CD4-positive, alpha-beta memory T cell (primary cell): ENCODE data around the gene FSHB. TPM values are rescaled to one million over a fixed set of nuclear protein-coding genes. Genes with fewer than 3 reads are reported as not detected.

Source experiments
- CTCF ChIA-PET: fragments of 350-600 bp; sonication (Branson Sonifier 250); formaldehyde crosslinking; loops from one replicate; lab custom pipeline; 2021; ENCODE audit warnings: inconsistent platforms; ENCODE audit not compliant: partially characterized antibody; lab: Charles Lee
- POLR2A ChIA-PET: fragments of 350-600 bp; sonication (Branson Sonifier 250); formaldehyde crosslinking; loops from one replicate; lab custom pipeline; 2021; ENCODE audit not compliant: partially characterized antibody; lab: Charles Lee
- DNase-seq, 5 donors: peaks; one replicate each; pipeline versions ENCODE4 v3.0.0 to v3.0.0-alpha.2; 2020 to 2022; ENCODE audit warnings: mixed read lengths in 1 of 5
- H3K27ac ChIP-seq: one replicate; pipeline ENCODE4 v1.7.0; 2013; ENCODE audit warnings: low read depth, low read length
- H3K27me3 ChIP-seq: 2 replicates; pipeline ENCODE4 v1.7.0; 2013; ENCODE audit warnings: mild to moderate bottlenecking, low read length, moderate library complexity; ENCODE audit not compliant: insufficient read depth
- H3K36me3 ChIP-seq: 2 replicates; pipeline ENCODE4 v1.7.0; 2013; ENCODE audit warnings: mild to moderate bottlenecking, low read length, moderate library complexity; ENCODE audit not compliant: insufficient read depth
- H3K4me1 ChIP-seq: 2 replicates; pipeline ENCODE4 v1.7.0; 2013; ENCODE audit warnings: mild to moderate bottlenecking, low read length, moderate library complexity; ENCODE audit not compliant: insufficient read depth
- H3K4me3 ChIP-seq, 2 donors: one replicate each; pipeline ENCODE4 v1.7.0; 2013; ENCODE audit warnings: low read length in 2 of 2, mild to moderate bottlenecking in 1 of 2
- H3K9me3 ChIP-seq, 2 donors: one replicate each; pipeline ENCODE4 v1.7.0; 2013; ENCODE audit warnings: low read length in 2 of 2, control low read depth in 1 of 2; ENCODE audit not compliant: control insufficient read depth in 1 of 2
- H3K27ac Mint-ChIP-seq, 7 donors: one replicate each; pipeline ENCODE4 v1.8.0; 2020 to 2021; ENCODE audit warnings: mixed read lengths in 7 of 7, mild to moderate bottlenecking in 6 of 7, inconsistent platforms in 3 of 7, moderate library complexity in 3 of 7
- H3K27me3 Mint-ChIP-seq, 2 donors: one replicate each; pipeline ENCODE4 v1.8.0; 2020 to 2021; ENCODE audit warnings: mixed read lengths in 2 of 2
- H3K36me3 Mint-ChIP-seq, 2 donors: one replicate each; pipeline ENCODE4 v1.8.0; 2020 to 2021; ENCODE audit warnings: mixed read lengths in 2 of 2, inconsistent platforms in 1 of 2, mild to moderate bottlenecking in 1 of 2
- H3K4me1 Mint-ChIP-seq, 4 donors: one replicate each; pipeline ENCODE4 v1.8.0; 2020 to 2021; ENCODE audit warnings: mixed read lengths in 4 of 4, mild to moderate bottlenecking in 1 of 4
- H3K4me3 Mint-ChIP-seq, 8 donors: one replicate each; pipeline ENCODE4 v1.8.0; 2020 to 2021; ENCODE audit warnings: mixed read lengths in 8 of 8, mild to moderate bottlenecking in 7 of 8, moderate library complexity in 6 of 8, inconsistent platforms in 3 of 8
- H3K9me3 Mint-ChIP-seq, 8 donors: one replicate each; pipeline ENCODE4 v1.8.0; 2020 to 2021; ENCODE audit warnings: mixed read lengths in 8 of 8, mild to moderate bottlenecking in 5 of 8, inconsistent platforms in 3 of 8, moderate library complexity in 1 of 8
- intact Hi-C: fragments of 100-400 bp; cut with micrococcal nuclease; formaldehyde crosslinking; loops from one replicate; pipeline ENCODE4 v1.15.1; 2023
- polyA plus RNA-seq, 2 donors: library from polyadenylated mRNA; unstranded; fragments of 300-500 nt; fragmentation: Illumina TruSeq; gene quantifications; one replicate each; pipeline ENCODE4 v1.2.3, GENCODE V29; 2021
- total RNA-seq, 2 experiments: library from RNA; stranded (reverse); gene quantifications; one replicate each; pipeline ENCODE4 v1.2.3, GENCODE V29; 2021

FSHB gene
- total and polyA plus RNA-seq, 4 experiments from 2014 or later, result not detected

- CTCF ChIA-PET, result no interaction called here
- Histone ChIP-seq H3K36me3 (no peaks in the 10 kb centered on the region), H3K27me3 (no peaks in the 10 kb centered on the region), H3K27ac (no peak overlapping the region), H3K4me1 (no peaks in the 10 kb centered on the region), H3K9me3 (no peaks in the 10 kb centered on the region), H3K4me3 (no peak overlapping the region)
- intact Hi-C loops, result no loop called here
- H3K36me3 Mint-ChIP-seq, result no peaks in the 10 kb centered on the region
- no peak for DNase-seq
- H3K4me3 Mint-ChIP-seq, result no peak overlapping the region
- H3K27me3 Mint-ChIP-seq, result peaks cover 0 to 8% of the 10 kb centered on the region in 2 donors
- no peak overlapping the region for H3K27ac Mint-ChIP-seq
- no peaks in the 10 kb centered on the region for H3K4me1 Mint-ChIP-seq
- POLR2A ChIA-PET, result no interaction called here
- peaks cover 0 to 1% (median 0%) of the 10 kb centered on the region in 8 donors for H3K9me3 Mint-ChIP-seq
These were observed 13.5 kb downstream of the FSHB start for GRCh38 chr11:30244265-30244664.

GRCh38 chr11:30245621-30246020 is 14.8 kb downstream of the FSHB start:
- no peak overlapping the region for H3K27ac Mint-ChIP-seq
- H3K4me1 Mint-ChIP-seq, result no peaks in the 10 kb centered on the region
- H3K27me3 ChIP-seq, result no peaks in the 10 kb centered on the region
- DNase-seq, result no peak
- no peak overlapping the region for H3K27ac ChIP-seq
- H3K4me3 Mint-ChIP-seq, result no peak overlapping the region
- H3K9me3 ChIP-seq, result no peaks in the 10 kb centered on the region
- POLR2A ChIA-PET, result no interaction called here
- H3K4me3 ChIP-seq, result no peak overlapping the region
- H3K36me3 ChIP-seq, result no peaks in the 10 kb centered on the region
- no peaks in the 10 kb centered on the region for H3K9me3 Mint-ChIP-seq
- intact Hi-C loops, result no loop called here
- H3K27me3 Mint-ChIP-seq, result peaks cover 0 to 4% of the 10 kb centered on the region in 2 donors
- H3K4me1 ChIP-seq, result no peaks in the 10 kb centered on the region
- no peaks in the 10 kb centered on the region for H3K36me3 Mint-ChIP-seq
- CTCF ChIA-PET, result no interaction called here

GRCh38 chr11:30254307-30255298 is 23.8 kb downstream of the FSHB start:
- no peaks in the 10 kb centered on the region for H3K36me3 Mint-ChIP-seq
- H3K27ac ChIP-seq, result no peak overlapping the region
- H3K4me1 ChIP-seq, result no peaks in the 10 kb centered on the region
- H3K9me3 ChIP-seq, result no peaks in the 10 kb centered on the region
- no peak overlapping the region for H3K4me3 Mint-ChIP-seq
- no peak overlapping the region for H3K4me3 ChIP-seq
- ChIA-PET CTCF (no interaction called here), POLR2A (no interaction called here)
- peaks cover 0 to 2% (median 0%) of the 10 kb centered on the region in 8 donors for H3K9me3 Mint-ChIP-seq
- intact Hi-C loops, result no loop called here
- H3K27me3 Mint-ChIP-seq, result peaks cover 0 to 2% of the 10 kb centered on the region in 2 donors
- H3K4me1 Mint-ChIP-seq, result peaks cover 0 to 5% (median 4%) of the 10 kb centered on the region in 4 donors
- peak overlapping the region in 1 of 7 donors; percentile 2 for H3K27ac Mint-ChIP-seq
- no peaks in the 10 kb centered on the region for H3K27me3 ChIP-seq
- no peaks in the 10 kb centered on the region for H3K36me3 ChIP-seq
- DNase-seq, result no peak

GRCh38 chr11:30255637-30256036 is 24.8 kb downstream of the FSHB start:
- H3K9me3 ChIP-seq, result no peaks in the 10 kb centered on the region
- no peaks in the 10 kb centered on the region for H3K27me3 ChIP-seq
- no peaks in the 10 kb centered on the region for H3K36me3 ChIP-seq
- ChIA-PET POLR2A (no interaction called here), CTCF (no interaction called here)
- no peaks in the 10 kb centered on the region for H3K4me1 ChIP-seq
- Mint-ChIP-seq H3K36me3 (no peaks in the 10 kb centered on the region), H3K27me3 (peaks cover 0 to 2% of the 10 kb centered on the region in 2 donors), H3K4me3 (peak overlapping the region in 1 of 8 donors; percentile 18), H3K9me3 (peaks cover 0 to 2% (median 0%) of the 10 kb centered on the region in 8 donors), H3K27ac (no peak overlapping the region), H3K4me1 (peaks cover 0 to 5% (median 4%) of the 10 kb centered on the region in 4 donors)
- intact Hi-C loops, result no loop called here
- DNase-seq, result no peak
- H3K27ac ChIP-seq, result no peak overlapping the region
- no peak overlapping the region for H3K4me3 ChIP-seq

GRCh38 chr11:30257058-30257457 is 26.2 kb downstream of the FSHB start:
- intact Hi-C loops, result no loop called here
- POLR2A ChIA-PET, result no interaction called here
- no peak overlapping the region for H3K4me3 ChIP-seq
- no peaks in the 10 kb centered on the region for H3K27me3 ChIP-seq
- no peaks in the 10 kb centered on the region for H3K36me3 ChIP-seq
- H3K4me1 Mint-ChIP-seq, result peaks cover 0 to 5% (median 4%) of the 10 kb centered on the region in 4 donors
- peaks cover 0 to 2% (median 0%) of the 10 kb centered on the region in 8 donors for H3K9me3 Mint-ChIP-seq
- CTCF ChIA-PET, result interaction anchor here (0.7 to 1.3 kb wide), 2 partner anchors 15 to 60 kb away, joined by 3 read pairs; no protein-coding TSS in a partner anchor
- H3K27ac Mint-ChIP-seq, result no peak overlapping the region
- H3K27me3 Mint-ChIP-seq, result no peaks in the 10 kb centered on the region
- no peak overlapping the region for H3K4me3 Mint-ChIP-seq
- no peak for DNase-seq
- no peaks in the 10 kb centered on the region for H3K4me1 ChIP-seq
- H3K36me3 Mint-ChIP-seq, result no peaks in the 10 kb centered on the region
- H3K27ac ChIP-seq, result no peak overlapping the region
- no peaks in the 10 kb centered on the region for H3K9me3 ChIP-seq

- DNase-seq, result no peak
- H3K36me3 ChIP-seq, result no peaks in the 10 kb centered on the region
- no peaks in the 10 kb centered on the region for H3K9me3 ChIP-seq
- H3K27me3 Mint-ChIP-seq, result no peaks in the 10 kb centered on the region
- no peaks in the 10 kb centered on the region for H3K4me1 ChIP-seq
- ChIA-PET POLR2A (no interaction called here), CTCF (no interaction called here)
- no peak overlapping the region for H3K4me3 ChIP-seq
- no peaks in the 10 kb centered on the region for H3K27me3 ChIP-seq
- no peak overlapping the region for H3K4me3 Mint-ChIP-seq
- H3K9me3 Mint-ChIP-seq, result no peaks in the 10 kb centered on the region
- peaks cover 0 to 5% (median 4%) of the 10 kb centered on the region in 4 donors for H3K4me1 Mint-ChIP-seq
- no peaks in the 10 kb centered on the region for H3K36me3 Mint-ChIP-seq
- H3K27ac Mint-ChIP-seq, result no peak overlapping the region
- intact Hi-C loops, result no loop called here
- H3K27ac ChIP-seq, result no peak overlapping the region
These were observed 27.9 kb downstream of the FSHB start for GRCh38 chr11:30258679-30259078.

- H3K4me1 Mint-ChIP-seq, result peaks cover 0 to 3% (median under 1%) of the 10 kb centered on the region in 4 donors
- intact Hi-C loops, result no loop called here
- ChIA-PET CTCF (no interaction called here), POLR2A (no interaction called here)
- Histone ChIP-seq H3K36me3 (no peaks in the 10 kb centered on the region), H3K4me3 (no peak overlapping the region), H3K27me3 (no peaks in the 10 kb centered on the region), H3K27ac (no peak overlapping the region), H3K9me3 (no peaks in the 10 kb centered on the region), H3K4me1 (no peaks in the 10 kb centered on the region)
- no peak overlapping the region for H3K4me3 Mint-ChIP-seq
- no peak overlapping the region for H3K27ac Mint-ChIP-seq
- no peaks in the 10 kb centered on the region for H3K36me3 Mint-ChIP-seq
- H3K27me3 Mint-ChIP-seq, result no peaks in the 10 kb centered on the region
- H3K9me3 Mint-ChIP-seq, result peaks cover 0 to 11% (median 3%) of the 10 kb centered on the region in 8 donors
- no peak for DNase-seq
These were observed 30.0 kb downstream of the FSHB start for GRCh38 chr11:30260813-30261212.
